GM21717 (cell line): ENCODE measurements around the gene IFITM2.

Source experiments
- ATAC-seq: cut with Tn5 transposase; IDR thresholded peaks from one replicate; pipeline ENCODE4 v1.9.1; 2021; ENCODE audit warnings: mild to moderate bottlenecking, moderate library complexity; ENCODE audit not compliant: unreplicated experiment

IFITM2 gene

DNA sequence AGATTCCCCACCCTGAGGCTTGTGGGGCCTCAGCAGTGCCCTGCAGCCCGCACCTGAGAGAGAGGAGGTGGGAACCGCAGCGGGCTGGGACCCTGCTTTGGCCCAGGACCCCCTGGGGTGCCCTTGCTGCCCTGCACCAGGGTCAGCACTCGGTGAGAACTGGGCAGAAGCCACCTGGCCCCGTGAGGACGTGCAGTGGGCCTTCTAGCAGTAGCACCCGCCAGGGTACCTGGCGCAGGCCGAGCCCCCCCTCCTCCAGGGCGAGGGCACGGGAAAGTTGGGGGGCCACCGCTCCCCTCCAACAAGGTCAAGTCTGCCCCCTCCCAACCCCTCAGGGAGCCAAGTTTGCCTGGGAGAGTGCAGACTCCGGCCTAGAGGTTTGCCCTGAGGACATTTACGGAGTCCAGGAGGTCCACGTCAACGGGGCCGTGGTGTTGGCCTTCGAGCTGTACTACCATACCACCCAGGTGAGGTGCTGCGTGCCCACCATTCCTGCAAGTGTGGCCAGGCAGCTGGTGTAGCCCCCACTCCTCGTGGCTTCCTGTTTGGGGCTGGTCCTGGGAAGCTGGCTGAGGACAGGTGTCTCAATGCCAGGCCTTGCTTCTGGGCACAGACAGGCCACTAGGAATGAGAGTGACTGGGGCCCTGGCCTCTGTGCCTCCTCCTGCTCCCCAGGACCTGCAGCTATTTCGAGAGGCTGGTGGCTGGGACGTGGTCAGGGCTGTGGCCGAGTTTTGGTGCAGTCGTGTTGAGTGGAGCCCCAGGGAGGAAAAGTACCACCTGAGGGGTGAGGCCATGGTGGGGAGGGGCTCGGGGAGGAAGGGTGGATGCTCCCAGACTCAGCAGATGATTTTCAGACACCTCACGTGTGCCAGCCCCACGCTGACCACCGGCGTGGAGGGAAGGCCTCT, 15.2 kb upstream of the IFITM2 start:
- no peak for ATAC-seq

DNA sequence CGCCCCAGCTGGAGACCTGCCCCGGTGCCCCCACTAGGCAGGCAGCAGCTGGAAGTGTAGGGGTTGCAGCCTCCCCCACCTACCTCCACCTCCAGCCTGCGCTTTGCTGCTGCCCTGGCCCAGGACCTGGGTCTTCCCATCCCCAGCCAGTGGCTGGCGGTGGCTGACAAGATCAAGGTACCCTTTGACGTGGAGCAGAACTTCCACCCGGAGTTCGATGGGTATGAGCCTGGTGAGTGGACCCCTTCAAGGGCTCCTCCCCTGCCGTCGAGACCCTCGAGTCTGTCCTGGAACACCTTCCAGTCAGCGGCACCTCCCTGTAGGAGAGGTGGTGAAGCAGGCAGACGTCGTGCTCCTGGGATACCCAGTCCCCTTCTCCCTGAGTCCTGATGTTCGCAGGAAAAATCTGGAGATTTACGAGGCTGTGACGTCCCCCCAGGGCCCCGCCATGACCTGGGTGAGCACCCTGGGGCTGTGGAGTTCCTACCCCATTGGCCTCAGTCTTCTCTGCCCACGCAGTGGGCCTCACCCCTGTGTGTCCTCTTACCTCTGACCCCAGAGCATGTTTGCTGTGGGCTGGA, 14.3 kb upstream of the IFITM2 start:
- ATAC-seq = no peak

- ATAC-seq = no peak
Observed at GRCh38 chr11:293852-294661, 13.6 kb upstream of the IFITM2 start.

GRCh38 chr11:294780-295179, 12.8 kb upstream of the IFITM2 start:
- ATAC-seq = no peak

DNA sequence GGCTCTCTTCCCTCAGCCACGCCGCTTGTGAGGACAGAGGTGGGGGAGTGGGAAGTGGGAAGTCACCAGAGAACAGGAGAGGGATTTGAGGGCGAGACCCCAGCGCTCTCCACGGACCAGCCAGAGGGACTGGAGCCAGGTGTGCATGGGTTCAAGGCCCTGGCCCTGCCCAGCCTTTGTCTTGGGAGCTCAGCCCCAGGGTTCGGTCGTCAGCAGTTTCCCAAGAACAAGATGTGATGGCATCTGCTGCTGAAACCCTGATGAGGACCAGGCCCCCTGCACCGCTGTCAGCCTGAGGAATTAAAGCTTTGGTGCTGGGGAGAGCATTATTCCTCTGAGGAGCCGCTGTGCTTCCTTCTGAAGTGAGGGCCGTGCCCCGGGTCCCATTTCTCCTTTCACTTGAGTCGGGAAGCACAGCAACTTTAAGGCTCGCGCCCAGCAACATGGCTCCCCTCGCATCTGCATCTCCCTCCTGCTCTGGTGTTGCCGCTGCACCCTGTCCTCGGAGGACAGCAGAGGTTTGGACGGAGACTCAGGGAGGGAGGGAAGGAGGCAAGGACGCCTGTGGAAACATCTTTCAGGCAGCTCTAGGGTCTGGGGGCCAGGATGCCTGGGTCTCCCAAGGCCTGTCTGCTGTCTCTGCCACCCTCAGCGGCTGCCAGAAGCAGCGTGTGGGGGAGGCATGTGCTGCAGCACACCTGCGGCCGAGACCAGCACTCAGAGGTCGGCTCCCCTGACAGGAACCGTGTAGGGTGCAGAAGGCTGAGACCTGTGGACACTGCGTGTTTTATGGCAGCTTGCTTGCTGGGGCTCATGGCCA, 12.1 kb upstream of the IFITM2 start:
- ATAC-seq = no peak

- ATAC-seq = no peak
Observed at GRCh38 chr11:296171-297050, 11.2 kb upstream of the IFITM2 start.

DNA sequence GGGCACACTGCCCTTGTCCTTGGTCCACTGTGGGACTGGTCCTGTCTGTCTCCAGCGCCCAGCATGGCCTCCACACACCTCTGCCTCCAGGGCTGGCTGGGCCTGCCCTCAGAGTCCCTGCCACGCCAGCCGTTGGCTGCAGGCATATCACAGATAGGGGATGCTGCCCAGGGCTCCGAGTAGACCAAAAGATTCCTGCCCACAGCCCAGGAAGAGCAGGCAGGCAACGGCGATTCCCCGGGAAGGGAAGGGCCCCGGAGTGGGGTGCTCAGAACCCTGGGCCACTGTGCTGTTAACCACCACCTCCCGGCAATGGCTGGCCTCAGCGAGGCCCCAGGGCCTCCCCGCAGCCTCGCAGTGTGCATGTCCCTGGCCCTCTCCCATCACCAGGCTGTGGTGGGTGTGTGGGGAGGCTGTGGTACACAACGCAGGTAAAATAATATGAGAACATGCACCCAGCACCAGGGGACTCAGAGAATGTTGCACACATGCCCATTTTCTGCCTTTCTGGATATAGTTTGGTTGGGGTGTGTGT, 10.5 kb upstream of the IFITM2 start:
- no peak for ATAC-seq

DNA sequence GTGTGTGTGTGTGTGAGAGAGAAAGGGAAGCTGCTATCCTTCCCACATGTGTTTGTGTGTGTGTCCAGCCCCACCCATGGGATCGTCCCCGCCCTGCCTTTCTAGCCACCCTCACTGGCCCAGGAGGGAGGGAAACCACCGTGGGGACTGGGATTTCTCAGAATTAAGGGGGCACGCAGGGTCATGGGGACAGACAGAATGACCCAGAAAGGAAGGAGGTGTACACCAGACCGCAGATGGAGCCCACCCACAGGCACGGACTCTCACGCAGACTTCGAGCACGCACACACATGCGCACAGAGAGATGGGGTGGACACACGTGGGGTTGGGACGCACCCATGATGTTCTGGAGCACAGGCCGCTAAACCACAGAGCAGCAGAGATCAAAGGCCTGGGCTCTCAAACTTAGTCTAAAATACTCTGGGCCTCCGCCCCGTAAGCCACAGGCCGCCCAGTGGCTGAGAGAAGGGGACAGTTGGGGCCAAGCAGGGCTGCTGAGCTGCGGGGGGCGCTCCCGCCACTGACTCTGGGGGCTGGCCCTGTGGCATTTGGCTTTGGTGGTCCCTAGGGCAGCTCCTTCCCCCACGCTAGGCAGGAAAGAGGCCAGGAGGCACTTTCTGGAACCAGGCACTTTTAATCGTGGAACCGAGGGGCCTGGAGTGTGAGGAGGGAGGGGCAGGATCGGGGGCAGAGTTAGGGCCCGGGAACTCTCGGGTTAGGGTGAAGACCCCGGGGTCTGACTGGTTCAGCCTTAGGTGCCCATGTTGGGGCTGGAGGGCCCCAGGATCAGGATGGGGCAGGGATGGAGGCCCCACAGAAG, 9.8 kb upstream of the IFITM2 start:
- ATAC-seq = no peak

- ATAC-seq = no peak
Observed at GRCh38 chr11:298406-299065, 9.1 kb upstream of the IFITM2 start.

DNA sequence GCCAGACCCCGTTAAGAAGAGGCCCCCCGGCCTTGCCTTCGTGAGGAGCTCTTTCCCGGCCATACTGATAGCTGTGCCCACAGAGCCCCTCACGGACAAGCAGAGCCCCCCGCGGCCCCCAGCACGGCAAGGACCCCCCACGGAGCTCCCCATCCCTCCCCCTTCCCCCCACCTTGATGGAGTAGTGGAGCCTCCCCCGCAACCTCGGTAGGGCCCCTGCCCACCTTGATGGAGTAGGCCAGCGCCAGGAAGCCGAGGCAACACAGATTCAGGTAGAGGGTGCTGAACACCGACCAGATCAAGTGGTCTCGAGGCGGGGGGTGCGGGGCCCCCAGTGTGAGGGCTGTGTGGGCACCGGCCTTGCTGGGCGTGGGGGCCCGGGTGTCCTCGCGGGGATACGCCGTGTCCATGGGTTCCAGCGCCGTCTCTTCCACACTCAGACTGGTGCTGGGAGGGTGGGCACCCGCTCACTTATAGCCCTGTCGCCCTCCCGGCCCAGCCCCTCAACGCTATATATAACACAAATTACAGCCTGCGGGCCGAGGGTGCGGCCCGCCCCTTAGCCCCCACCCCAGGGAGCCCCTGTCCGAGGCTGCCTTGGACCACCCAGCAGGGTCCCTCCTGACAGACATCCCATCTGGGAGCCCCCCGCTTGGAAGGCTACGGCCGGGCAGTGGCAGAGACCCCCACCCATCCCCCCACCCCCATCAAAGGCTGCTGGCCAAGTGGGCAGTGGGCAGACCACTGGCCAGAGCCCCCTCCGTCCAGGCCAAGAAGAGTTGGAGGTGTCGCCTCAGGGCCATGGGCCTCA, 8.3 kb upstream of the IFITM2 start, which contains the start of gene IFITM5:
Gene IFITM5, minus strand, starts transcription at position 446 of the 811 bp plus-strand sequence. Its CDS starts 36 bp downstream, at position 410.
- no peak for ATAC-seq

- no peak for ATAC-seq
Observed at GRCh38 chr11:299951-300735, 7.5 kb upstream of the IFITM2 start.

DNA sequence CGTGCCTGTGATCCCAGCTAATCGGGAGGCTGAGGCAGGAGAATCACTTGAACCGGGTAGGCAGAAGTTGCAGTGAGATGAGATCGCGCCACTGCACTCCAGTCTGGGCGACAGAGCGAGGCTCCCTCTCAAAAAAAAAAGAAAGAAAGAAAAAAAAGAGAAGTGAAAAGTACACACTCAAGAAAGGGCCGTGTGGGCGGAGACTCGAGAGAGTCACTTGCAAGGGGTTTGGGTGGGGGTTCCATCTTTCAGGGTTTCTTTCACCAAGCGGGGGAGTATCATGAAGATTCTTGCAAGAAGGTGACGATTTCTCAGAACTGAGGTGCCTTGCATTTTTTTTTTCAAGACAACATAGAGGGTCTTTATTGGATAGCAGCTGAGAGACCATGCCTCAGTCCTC, 4.3 kb upstream of the IFITM2 start:
- no peak for ATAC-seq

DNA sequence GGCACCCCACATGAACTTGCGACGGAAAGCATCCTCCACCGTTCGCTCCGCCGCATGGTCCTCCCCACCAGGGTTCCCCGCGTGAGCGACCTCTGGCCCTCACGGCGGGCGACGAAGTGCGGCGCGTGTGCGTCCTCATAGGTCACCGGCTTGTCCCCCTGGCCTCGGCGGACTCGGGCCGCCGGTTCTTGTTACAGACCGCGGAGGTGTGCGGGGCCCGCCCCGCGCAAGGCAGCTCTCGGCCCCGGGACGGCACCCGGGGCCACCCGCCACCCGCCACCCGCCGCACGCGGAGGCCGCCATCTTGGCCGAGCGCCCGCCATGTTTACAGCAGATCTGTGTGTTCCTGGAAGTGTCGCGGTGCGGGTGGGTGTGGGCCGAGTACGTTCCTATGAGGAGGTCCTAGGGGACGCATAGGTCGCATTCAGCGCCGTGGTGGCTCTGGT, 3.5 kb upstream of the IFITM2 start:
- no peak for ATAC-seq

GRCh38 chr11:304915-305843, 2.4 kb upstream of the IFITM2 start:
- ATAC-seq = no peak

GRCh38 chr11:305844-306211, 1.8 kb upstream of the IFITM2 start:
- no peak for ATAC-seq
